ENCODE measurements around the gene NRN1L.

The NRN1L gene

GRCh38 chr16:67882374-67883145, 2.1 kb upstream of the NRN1L start:
- no peak for DNase-seq (ENCODE audit: low read depth)
- TF ChIP-seq CTCF (IDR thresholded peaks at IDR 0.05; ENCODE audit: control insufficient read depth, insufficient read depth, low read depth, low read length, missing control alignments) = no peak
- no peak overlapping the region for H3K4me3 ChIP-seq (ENCODE audit: control insufficient read depth, low read depth, low read length)

- no peak overlapping the region for H3K4me3 ChIP-seq (ENCODE audit: control insufficient read depth, low read depth, low read length)
- no peak for TF ChIP-seq CTCF (IDR thresholded peaks at IDR 0.05; ENCODE audit: control insufficient read depth, insufficient read depth, low read depth, low read length, missing control alignments)
- DNase-seq (ENCODE audit: low read depth) = no peak
Measured at GRCh38 chr16:67883146-67883871, 1.4 kb upstream of the NRN1L start.

GRCh38 chr16:67883872-67884261, 818 bp upstream of the NRN1L start:
- peak; percentile 89 for TF ChIP-seq CTCF (IDR thresholded peaks at IDR 0.05; ENCODE audit: control insufficient read depth, insufficient read depth, low read depth, low read length, missing control alignments)
- DNase-seq (ENCODE audit: low read depth) = no peak
- H3K4me3 ChIP-seq (ENCODE audit: control insufficient read depth, low read depth, low read length) = no peak overlapping the region

- H3K4me3 ChIP-seq (ENCODE audit: control insufficient read depth, low read depth, low read length) = no peak overlapping the region
- TF ChIP-seq CTCF (IDR thresholded peaks at IDR 0.05; ENCODE audit: control insufficient read depth, insufficient read depth, low read depth, low read length, missing control alignments) = no peak
Measured at GRCh38 chr16:67885545-67885944, 860 bp downstream of the NRN1L start.

DNA sequence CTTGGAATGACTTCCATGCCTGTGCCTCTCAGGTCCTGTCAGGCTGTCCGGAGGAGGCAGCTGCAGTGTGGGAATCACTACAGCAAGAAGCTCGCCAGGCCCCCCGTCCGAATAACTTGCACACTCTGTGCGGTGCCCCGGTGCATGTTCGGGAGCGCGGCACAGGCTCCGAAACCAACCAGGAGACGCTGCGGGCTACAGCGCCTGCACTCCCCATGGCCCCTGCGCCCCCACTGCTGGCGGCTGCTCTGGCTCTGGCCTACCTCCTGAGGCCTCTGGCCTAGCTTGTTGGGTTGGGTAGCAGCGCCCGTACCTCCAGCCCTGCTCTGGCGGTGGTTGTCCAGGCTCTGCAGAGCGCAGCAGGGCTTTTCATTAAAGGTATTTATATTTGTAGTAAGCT, 1.3 kb downstream of the NRN1L start:
- no peak for TF ChIP-seq CTCF (IDR thresholded peaks at IDR 0.05; ENCODE audit: control insufficient read depth, insufficient read depth, low read depth, low read length, missing control alignments)
- H3K4me3 ChIP-seq (ENCODE audit: control insufficient read depth, low read depth, low read length) = no peak overlapping the region
- DNase-seq (ENCODE audit: low read depth) = no peak

More at GRCh38 chr16:67885545-67885944, 860 bp downstream of the NRN1L start:
- DNase-seq (ENCODE audit: low read depth) = no peak

- DNase-seq (ENCODE audit: low read depth) = no peak
- H3K4me3 ChIP-seq (ENCODE audit: control insufficient read depth, low read depth, low read length) = no peak overlapping the region
- TF ChIP-seq CTCF (IDR thresholded peaks at IDR 0.05; ENCODE audit: control insufficient read depth, insufficient read depth, low read depth, low read length, missing control alignments) = no peak
Measured at GRCh38 chr16:67886387-67886786, 1.7 kb downstream of the NRN1L start.

All from AG09309 (cell line).